C1 segment of cervical spinal cord (tissue), 14 donors: ENCODE measurements around the gene NUP50.
A peak's percentile ranks its signal among the peaks of the same experiment; 100 is the strongest.

Experiments
- DNase-seq, 14 donors: peaks; one replicate each; lab custom pipeline; 2025; lab: John Stamatoyannopoulos, UW

NUP50 gene, protein sequence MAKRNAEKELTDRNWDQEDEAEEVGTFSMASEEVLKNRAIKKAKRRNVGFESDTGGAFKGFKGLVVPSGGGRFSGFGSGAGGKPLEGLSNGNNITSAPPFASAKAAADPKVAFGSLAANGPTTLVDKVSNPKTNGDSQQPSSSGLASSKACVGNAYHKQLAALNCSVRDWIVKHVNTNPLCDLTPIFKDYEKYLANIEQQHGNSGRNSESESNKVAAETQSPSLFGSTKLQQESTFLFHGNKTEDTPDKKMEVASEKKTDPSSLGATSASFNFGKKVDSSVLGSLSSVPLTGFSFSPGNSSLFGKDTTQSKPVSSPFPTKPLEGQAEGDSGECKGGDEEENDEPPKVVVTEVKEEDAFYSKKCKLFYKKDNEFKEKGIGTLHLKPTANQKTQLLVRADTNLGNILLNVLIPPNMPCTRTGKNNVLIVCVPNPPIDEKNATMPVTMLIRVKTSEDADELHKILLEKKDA

DNA sequence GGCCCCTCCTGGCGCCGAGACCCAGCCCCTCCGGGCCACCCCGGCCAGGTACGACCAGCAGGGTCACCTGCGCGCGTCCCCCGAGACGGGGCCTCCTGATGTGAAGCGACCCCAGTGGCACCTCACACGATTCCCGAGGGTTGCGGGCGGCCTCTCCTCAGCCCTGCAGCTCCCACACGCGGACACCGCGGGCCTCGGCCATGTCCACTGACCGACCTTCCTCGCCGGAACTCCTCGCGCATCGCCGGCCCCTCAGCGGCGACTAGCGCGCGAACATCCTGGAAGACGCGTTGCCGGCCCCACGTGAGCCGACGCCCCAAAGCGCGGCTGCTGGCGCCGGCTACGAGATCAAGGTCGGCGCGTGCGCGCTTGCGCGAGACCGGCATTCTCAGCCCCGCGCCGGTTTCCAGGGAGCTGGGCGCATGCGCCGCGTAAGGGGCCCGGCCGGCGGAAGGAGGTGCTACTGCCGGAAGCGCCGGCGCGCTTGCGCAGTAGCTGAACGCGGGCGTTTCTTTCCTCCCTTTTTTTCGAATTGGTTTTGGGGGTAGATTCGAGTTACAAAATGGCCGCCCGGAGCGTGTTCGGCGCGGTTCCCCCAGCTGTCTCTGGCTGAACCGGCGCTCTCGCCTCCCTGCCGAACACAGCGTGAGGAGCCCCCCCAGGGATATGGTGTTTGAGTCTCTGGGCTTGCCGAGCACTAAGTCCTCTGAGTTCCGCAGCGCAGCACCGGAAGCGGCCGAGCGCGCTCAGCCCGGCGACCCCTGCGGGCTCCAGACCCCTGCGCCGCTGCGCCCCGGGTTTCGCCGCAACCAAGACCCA is at the start of gene NUP50:
Gene NUP50 (plus strand): TSS at position 475 of the 819 bp plus-strand sequence. CDS start 4,253 bp downstream, outside the sequence.
- peak; percentile 42 to 96 (median 88) for DNase-seq

DNA sequence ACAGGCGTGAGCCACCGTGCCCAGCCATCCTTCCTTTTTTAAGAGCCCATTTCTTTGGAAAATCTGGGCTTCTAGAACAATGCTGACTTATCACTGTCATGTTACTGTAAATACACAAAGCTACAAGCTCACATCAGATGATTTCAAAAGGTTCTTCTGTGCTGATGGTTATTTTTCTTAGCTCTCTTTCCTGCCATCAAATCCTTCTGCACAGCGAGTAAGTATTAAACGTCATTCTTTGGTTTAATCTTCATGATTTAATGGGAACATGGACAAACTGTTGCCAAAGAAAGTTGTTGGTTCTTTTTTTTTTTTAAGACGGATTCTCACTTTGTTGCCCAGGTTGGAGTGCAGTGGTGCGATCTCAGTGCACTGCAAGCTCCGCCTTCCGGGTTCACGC is 43.3 kb upstream of the NUP50 start:
- DNase-seq: no peak

DNA sequence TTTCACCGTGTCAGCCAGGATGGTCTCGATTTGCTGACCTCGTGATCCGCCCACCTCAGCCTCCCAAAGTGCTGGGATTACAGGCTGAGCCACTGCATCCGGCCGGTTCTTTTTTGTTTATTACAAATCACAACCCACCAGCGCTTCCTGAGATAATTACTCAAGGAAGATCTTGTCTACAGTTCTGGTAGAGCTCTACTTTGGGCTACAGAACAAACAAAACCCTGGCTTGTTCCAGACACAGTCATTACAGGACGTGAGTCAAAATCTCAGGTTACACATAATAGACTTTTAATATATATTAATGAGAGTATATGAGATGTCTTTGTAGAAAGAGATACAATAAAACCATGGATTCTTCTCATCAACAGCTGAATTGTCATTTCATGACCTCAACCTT is 42.8 kb upstream of the NUP50 start:
- no peak for DNase-seq

DNA sequence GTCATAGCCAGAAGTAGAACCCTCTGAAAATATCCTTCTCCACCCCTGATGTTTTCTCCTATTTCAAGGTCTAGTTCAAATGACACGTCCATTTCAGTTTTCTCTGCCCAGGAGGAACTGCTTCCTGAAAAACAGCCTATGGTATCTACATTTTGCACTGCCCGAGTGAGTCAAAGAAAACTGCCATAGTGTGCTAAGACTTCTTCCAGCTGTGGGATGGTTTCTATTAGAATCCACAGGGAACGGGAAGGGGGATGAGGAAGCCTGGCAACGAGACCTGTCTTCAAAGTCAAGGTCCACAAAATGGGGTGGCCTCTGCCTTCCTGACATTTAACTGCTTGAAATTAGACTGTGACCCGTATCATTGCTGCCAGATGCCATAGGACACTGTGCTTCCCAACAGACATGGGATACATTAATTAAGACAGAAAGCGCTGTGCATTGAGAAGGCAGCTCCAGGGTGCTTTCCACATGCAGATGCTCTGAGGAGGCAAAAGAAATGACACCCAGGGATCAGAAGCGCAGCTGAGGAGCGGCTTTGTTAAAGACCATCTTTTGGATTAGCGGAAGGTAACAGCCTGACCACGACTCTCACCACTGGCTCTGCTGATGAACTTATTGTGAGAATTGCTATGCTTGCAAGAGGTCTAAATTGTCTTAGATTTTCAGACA is 39.4 kb upstream of the NUP50 start:
- DNase-seq: no peak

DNA sequence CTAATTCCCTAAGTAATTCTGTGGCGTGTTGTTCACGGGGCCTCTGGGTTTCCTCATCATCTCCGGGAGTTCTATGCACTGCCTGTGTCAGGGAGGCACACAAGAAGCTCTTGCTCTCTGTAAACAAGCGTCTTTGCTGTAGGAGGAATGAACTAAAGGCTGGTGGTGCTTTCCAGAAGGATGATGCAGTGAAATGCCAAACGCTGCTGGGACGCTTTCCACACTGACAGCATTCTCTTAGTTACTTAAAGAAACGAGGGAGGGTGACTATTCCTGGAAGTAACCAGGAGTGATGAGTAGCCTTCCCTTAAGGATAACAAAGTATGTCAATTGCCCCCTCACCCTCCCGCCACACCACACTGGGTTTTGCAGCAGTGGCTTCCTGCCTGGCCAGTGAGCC is 38.5 kb upstream of the NUP50 start:
- DNase-seq: peak in 1 of 14 donors; percentile 3

DNA sequence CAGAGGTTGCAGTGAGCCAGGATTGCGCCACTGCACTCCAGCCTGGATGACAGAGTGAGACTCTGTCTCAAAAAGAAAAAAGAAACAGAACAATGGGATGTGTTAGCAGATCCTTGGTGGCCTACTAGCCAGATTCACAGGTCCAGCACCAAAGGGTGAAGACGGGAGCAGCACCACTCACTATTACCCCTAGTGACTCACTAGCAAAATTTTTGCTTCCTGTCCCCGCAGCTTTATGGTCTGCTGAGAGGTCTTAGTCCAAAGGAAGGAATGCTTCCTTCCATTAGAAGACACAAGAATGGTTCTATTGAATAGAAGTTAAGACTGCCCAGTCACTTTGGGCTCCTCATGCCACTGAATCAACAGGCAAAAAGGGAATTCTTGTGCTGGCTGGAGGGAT is 35.9 kb upstream of the NUP50 start:
- no peak for DNase-seq

DNA sequence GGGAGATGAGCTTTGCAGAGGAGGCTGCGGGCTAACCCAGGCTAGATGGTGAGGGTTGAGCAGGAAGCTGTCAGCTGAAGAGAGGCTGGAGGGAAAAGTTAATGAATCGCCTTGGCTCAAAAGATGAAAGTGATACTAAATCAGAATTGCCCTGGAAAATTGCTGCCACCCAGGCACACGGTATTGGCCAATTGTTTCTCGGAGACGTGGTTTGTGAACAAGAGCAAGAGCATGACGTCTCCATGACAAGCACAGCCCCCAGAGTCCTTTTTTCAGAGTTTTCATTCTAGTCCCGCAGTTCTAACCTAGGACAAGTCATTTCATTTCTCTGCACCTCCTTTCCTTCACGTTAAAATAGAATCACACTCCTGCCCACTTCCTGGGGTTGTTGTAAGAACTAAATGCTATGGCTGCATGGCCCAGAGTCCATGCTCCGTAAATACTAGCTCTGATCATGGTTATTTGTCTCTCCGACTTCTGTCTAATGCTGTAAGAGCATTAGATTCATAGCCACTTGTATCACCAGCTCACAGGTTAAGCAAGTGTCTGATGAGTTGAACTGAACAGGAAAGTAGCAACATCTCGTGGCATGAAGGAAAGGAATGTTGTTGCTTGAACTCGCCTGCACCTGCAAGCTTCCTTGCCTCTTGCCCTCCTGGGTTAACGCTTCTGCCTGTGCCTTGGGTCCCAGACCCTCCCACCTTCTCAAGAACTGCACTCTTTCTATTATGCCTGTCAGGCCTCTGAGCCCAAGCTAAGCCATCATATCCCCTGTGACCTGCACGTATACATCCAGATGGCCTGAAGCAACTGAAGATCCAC is 33.8 kb upstream of the NUP50 start:
- DNase-seq: no peak

DNA sequence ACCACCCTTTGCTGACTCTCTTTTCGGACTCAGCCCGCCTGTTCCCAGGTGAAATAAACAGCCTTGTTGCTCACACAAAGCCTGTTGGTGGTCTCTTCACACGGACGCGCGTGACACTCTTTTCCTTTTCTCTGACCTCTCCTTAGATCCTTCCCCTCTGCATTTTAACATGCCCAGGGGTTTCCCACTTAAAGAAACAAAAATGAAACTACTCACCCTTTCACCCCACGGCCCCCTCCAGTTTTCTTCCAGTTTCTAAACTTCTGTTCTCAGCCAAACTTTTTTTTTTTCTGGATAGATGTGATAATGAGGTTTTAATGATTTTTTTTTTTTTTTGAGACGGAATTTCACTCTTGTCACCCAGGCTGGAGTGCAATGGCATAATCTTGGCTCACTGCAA is 32.8 kb upstream of the NUP50 start:
- no peak for DNase-seq

DNA sequence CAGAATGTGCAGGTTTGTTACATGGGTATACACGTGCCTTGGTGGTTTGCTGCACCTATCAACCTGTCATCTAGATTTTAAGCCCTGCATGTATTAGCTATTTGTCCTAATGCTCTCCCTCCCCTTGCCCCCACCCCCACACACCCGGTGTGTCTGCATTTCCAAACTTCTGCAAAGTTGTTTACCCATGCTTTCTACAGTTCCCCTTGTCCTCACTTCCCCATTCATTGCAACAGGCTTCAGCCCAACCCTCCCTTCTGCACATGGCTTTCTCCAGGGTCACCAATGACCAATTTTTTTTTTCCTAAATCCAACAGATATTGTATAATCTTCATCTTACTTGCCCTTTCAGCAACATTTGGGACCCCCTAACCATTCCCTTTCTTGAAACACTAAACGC is 32.0 kb upstream of the NUP50 start:
- DNase-seq: peak in 3 of 14 donors; percentile 4 to 29 (median 12)

DNA sequence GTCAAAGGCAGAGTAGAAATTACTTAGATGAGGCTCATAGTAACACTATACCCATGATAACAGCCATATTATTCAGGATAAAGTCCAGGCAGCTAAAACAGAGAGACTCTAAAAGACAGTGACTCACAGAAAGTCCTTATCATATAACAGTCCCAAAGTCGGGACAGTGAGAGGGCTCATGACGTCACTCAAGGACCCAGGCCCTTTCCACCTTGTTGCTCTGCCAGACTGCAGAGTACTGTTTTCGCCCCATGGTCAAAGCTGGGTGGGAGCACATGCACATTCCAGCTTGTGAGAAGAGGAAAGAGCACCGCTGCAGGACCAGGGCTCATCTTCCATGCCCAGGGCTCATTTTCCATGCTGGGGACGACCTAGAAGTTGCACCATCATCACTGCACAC is 29.4 kb upstream of the NUP50 start:
- DNase-seq: no peak

DNA sequence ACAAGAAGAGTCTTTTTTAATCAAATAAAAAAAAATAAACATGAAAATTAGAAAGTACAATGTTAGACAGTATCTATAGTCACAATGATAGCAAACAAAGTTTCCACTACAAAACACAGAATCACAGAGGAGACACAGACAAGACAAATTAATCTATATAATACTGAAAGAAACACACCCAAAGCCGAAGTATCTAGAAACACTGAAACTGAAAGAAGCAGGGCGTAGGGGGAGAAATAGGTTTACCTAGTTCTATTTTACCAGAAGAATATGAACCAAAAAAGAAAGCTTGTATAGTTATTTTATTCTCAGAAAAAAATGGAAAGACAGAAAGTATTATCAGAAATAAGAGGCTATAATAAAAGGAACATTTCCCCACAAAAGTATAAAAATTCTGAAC is 27.1 kb upstream of the NUP50 start:
- DNase-seq: no peak

DNA sequence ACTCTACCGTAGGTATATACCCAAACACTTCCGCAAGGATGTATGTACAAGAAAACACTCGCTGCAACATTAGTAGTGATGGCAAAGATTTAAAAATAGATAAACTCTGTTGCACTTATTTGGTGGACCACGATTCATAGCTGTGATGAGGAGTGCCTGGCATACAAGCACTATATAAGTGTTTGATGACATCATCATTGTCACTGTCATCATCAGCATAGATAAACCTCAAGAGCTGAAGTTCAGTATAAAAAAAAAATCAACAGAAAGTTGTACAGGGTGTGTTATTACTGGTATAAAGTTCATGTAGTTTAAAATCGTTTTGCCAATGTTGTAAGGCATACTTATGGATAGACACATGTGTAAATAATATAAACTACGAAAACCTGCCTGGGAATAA is 24.0 kb upstream of the NUP50 start:
- no peak for DNase-seq

DNA sequence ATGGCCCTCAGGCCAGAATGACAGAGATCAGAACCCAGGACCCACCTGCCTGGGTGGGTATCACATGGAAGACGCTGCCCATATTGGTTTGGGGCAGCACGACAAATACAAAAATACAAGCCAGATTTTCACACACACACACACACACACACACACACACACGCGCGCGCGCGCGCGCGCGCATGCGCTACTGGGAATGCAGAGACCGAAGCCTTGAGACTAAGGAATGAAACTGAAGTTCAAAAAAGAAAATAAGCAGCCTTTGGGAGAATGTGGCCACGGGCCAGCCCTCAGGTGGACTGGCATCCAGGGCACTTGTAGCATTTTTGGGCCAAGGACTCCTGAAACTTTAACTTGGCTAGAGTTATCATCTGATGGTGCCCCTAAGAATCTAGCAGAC is 21.3 kb upstream of the NUP50 start:
- no peak for DNase-seq

DNA sequence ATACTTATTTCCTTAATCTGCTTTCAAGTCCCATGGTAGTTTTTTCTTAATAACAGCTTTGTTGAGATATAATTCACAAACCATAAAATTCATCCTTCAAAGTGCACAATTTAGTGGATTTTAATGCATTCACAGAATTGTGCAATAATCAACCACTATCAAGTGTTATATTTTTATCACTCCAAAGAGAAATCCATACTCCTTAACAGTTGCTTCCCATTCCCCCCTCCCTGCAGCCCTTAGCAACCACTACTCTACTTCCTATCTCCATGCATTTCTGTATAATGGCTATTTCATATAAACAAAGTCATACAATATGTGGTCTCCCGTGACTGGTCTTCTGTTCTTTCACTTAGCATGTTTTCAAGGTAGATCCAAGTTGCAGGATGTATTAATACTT is 18.8 kb upstream of the NUP50 start:
- DNase-seq: no peak

DNA sequence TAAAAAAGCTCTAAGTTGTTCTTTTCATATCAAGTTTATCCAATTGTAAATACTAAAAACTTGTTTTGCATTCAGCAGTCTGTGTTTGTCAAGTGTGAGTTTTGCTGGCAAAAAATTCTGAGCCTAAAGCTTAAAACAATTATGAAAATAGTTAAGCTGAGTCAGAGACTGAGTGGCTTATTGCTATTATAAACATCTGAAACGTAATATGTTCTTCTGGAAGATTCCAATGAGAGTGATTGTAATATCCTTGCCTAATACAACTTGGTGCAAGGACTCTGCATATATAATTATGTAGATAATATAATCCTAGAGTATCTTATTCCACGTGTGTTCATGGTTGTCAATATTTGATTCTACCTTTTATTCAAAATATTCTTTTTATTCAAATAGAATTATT is 14.1 kb upstream of the NUP50 start:
- DNase-seq: no peak

DNA sequence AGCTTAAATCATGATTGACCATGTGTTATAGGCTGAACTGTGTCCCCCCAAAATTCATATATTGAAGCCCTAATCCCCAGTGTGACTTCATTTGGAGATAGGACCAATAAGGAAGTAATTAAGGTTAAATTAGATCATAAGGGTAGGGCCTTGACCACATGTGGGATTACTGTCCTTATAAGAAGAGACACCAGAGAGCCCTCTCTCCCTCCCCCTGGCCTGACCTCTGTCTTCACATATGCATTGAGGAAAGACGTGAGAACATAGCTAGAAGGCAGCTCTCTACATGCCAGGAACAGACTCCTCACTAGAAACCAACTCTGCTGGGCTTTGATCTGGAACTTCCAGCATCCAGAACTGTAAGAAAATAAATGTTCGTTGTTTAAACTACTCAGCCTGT is 13.6 kb upstream of the NUP50 start:
- no peak for DNase-seq

DNA sequence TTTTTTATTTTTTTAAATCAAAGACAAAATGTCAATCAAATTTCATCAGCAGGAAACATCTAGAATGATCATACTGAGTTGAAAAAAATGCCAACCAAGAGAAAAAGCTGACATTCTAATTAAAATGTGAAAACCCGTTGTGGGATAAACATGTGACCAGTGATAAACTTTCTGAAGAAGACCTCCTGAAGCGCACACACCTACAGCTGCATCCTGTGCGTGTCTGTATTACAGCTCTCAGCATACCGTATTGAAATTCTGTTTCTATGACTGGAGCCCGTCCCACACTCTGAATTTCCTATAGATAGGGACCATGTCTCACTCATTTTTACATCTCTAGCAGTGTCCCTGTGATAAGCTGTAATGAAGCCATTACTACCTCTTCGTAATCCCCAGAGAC is 12.2 kb upstream of the NUP50 start:
- DNase-seq: no peak

DNA sequence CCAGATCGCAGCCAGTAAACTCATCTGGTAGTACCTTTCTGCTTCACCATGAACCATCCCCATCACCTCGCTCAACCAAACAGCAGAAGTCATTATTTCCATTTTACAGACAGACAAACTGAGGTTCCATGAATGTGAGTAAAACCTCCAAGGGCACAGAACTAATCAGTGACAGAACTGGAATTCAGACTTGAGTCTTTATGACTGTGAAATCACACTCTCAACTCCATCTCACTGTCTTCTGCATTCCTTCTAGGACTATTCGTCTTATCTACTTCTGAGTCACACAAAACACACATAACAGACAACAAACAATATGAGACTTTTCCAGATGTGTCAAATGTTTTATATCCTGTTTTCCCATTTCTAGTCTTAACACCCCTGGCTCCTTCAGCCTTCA is 9.3 kb upstream of the NUP50 start:
- no peak for DNase-seq

DNA sequence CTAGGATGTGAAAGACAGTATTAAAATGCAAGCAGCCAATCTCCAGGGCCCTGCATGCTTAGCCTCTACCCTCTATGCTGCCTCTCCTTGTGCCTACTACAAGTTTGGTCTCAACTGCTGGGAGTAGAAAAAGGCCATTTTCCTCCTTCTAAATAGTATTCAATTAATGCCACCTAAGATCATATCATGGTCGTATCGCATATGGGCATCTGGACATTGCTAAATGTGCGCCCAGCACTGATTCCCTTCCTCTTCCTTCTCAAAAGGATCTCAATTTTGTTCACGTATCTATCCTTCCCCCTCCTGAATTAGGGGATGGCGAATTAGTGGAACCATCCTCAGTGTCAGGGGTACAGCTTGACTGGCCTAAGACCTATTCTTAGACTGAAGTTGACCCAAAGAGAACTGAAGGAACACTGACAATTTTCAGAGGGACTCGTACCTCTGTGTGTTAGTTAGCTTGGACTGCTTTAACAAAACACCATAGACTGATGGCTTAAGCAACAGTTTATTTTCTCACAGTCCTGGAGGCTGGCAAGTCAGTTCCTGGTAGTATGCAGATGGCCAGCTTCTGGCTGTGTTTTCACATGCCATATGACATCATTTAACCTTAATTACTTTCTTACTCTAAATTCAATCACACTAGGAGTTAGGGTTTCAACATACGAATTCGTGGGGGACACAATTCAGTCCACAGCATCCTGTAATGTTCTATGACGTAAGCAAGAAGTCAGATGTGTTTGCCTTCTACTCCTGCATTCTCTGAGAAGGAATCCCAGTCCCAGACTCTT is 8.5 kb upstream of the NUP50 start:
- no peak for DNase-seq

DNA sequence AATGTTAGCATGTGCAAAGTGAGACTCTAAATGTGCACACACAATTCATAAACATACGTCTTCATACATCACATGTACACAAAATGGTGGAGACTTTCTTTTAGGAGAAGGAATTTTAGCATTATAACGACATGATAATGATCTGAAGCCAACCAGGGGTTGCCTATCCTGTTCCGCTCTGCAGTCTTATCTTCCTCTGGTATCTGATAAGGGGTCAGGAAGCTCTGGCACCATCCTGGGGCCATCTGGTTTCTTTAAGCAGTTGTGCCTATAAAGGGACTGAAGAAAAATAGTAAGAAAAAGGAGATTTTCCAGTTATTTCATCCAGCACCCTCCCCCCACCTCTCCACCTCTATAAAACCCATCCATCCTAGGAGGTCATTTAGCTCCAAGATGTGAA is 5.8 kb upstream of the NUP50 start:
- no peak for DNase-seq
